Measurements from ENCODE around the gene CLIC3.

CLIC3 gene

GRCh38 chr9:137021568-137021978 is 25.2 kb upstream of the CLIC3 start:
- DNase-seq (ENCODE audit: low read depth): no peak
- H3K4me3 ChIP-seq (ENCODE audit: low read depth, low read length): no peak overlapping the region
- TF ChIP-seq CTCF (IDR thresholded peaks at IDR 0.05; ENCODE audit: control insufficient read depth, extremely low read depth, insufficient read depth): no peak

GRCh38 chr9:137020771-137021567 is 24.6 kb upstream of the CLIC3 start:
- no peak for DNase-seq (ENCODE audit: low read depth)
- no peak for TF ChIP-seq CTCF (IDR thresholded peaks at IDR 0.05; ENCODE audit: control insufficient read depth, extremely low read depth, insufficient read depth)
- H3K4me3 ChIP-seq (ENCODE audit: low read depth, low read length): no peak overlapping the region

- no peak overlapping the region for H3K4me3 ChIP-seq (ENCODE audit: low read depth, low read length)
- no peak for TF ChIP-seq CTCF (IDR thresholded peaks at IDR 0.05; ENCODE audit: control insufficient read depth, extremely low read depth, insufficient read depth)
- no peak for DNase-seq (ENCODE audit: low read depth)
Observed at GRCh38 chr9:137019891-137020683, 23.7 kb upstream of the CLIC3 start.

GRCh38 chr9:137018761-137019559 is 22.6 kb upstream of the CLIC3 start:
- TF ChIP-seq CTCF (IDR thresholded peaks at IDR 0.05; ENCODE audit: control insufficient read depth, extremely low read depth, insufficient read depth): no peak
- H3K4me3 ChIP-seq (ENCODE audit: low read depth, low read length): no peak overlapping the region
- no peak for DNase-seq (ENCODE audit: low read depth)

GRCh38 chr9:137017791-137018497 is 21.6 kb upstream of the CLIC3 start:
- no peak for DNase-seq (ENCODE audit: low read depth)
- H3K4me3 ChIP-seq (ENCODE audit: low read depth, low read length): no peak overlapping the region
- no peak for TF ChIP-seq CTCF (IDR thresholded peaks at IDR 0.05; ENCODE audit: control insufficient read depth, extremely low read depth, insufficient read depth)

GRCh38 chr9:137017071-137017470 is 20.7 kb upstream of the CLIC3 start:
- no peak for TF ChIP-seq CTCF (IDR thresholded peaks at IDR 0.05; ENCODE audit: control insufficient read depth, extremely low read depth, insufficient read depth)
- DNase-seq (ENCODE audit: low read depth): no peak
- no peak overlapping the region for H3K4me3 ChIP-seq (ENCODE audit: low read depth, low read length)
